SU-DHL-6 (cell line): ENCODE measurements around the gene SUSD4.

Experiments used
- H2AFZ ChIP-seq: fragments of 200-600 bp; sonication (generic); 2 replicates; pipeline ENCODE4 v1.6.1; 2014; ENCODE audit warnings: low read depth, mild to moderate bottlenecking, moderate library complexity, mixed read lengths, antibody characterized with exemption, low read length; ENCODE audit not compliant: severe bottlenecking
- H3F3A ChIP-seq: fragments of 200-600 bp; shearing (Covaris generic); 2 replicates; pipeline ENCODE4 v1.6.0; 2016; ENCODE audit warnings: antibody characterized with exemption, mild to moderate bottlenecking; ENCODE audit not compliant: insufficient read depth
- H3K27ac ChIP-seq: fragments of 200-600 bp; sonication (generic); 2 replicates; pipeline ENCODE4 v1.5.1; 2016; ENCODE audit warnings: low read depth, mild to moderate bottlenecking, low read length, moderate library complexity, mixed read lengths
- H3K27me3 ChIP-seq: fragments of 200-600 bp; sonication (generic), shearing (Covaris generic); 2 replicates; pipeline ENCODE4 v1.6.0; 2014; ENCODE audit warnings: mild to moderate bottlenecking, low read length
- H3K36me3 ChIP-seq: fragments of 200-600 bp; sonication (generic); 2 replicates; pipeline ENCODE4 v1.6.1; 2014; ENCODE audit warnings: mild to moderate bottlenecking, low read length, mixed read lengths
- H3K4me2 ChIP-seq: fragments of 300-600, 200-600 bp; shearing (Covaris generic), sonication (generic); 2 replicates; pipeline ENCODE4 v1.6.0; 2014; ENCODE audit warnings: low read length, low read depth, mild to moderate bottlenecking; ENCODE audit not compliant: poor library complexity, severe bottlenecking
- H3K4me3 ChIP-seq: fragments of 200-600 bp; sonication (generic); 2 replicates; pipeline ENCODE4 v1.5.1; 2014; ENCODE audit warnings: antibody characterized with exemption, low read length, mild to moderate bottlenecking, mixed read lengths; ENCODE audit not compliant: insufficient read depth, poor library complexity, severe bottlenecking
- H3K79me2 ChIP-seq: fragments of 200-600 bp; sonication (generic); 2 replicates; pipeline ENCODE4 v1.6.1; 2014; ENCODE audit warnings: mild to moderate bottlenecking, low read length, moderate library complexity; ENCODE audit not compliant: insufficient read depth
- H3K9ac ChIP-seq: fragments of 200-600 bp; sonication (generic); 2 replicates; pipeline ENCODE4 v1.7.0; 2014; ENCODE audit warnings: mild to moderate bottlenecking, low read length
- H3K9me2 ChIP-seq: fragments of 200-600 bp; sonication (generic); replicated peaks from 2 replicates; pipeline ENCODE4 v1.6.1; 2014; ENCODE audit warnings: low read length; ENCODE audit not compliant: insufficient read depth
- H3K9me3 ChIP-seq: fragments of 200-600 bp; sonication (generic); 2 replicates; pipeline ENCODE4 v1.6.1; 2014; ENCODE audit warnings: low read length, mixed read lengths; ENCODE audit not compliant: insufficient read depth
- H4K20me1 ChIP-seq: fragments of 200-600 bp; sonication (generic); 2 replicates; pipeline ENCODE4 v1.6.1; 2014; ENCODE audit warnings: low read depth, mild to moderate bottlenecking, antibody characterized with exemption, low read length, moderate library complexity, mixed read lengths
- EZH2phosphoT487 ChIP-seq: fragments of 200-600 bp; sonication (generic), shearing (Covaris generic); conservative IDR thresholded peaks from 2 replicates; pipeline ENCODE4 v1.6.1; 2018; ENCODE audit warnings: mild to moderate bottlenecking, antibody characterized with exemption, low read length, moderate library complexity, mixed read lengths
- TF ChIP-seq, protein P1 (sequence below): fragments of 200-600 bp; sonication (generic); IDR thresholded peaks from one replicate; pipeline ENCODE4 v1.5.1; 2017; ENCODE audit warnings: antibody characterized with exemption, mild to moderate bottlenecking, low read length, moderate library complexity; ENCODE audit not compliant: insufficient read depth, poor library complexity, severe bottlenecking

Gene SUSD4

DNA sequence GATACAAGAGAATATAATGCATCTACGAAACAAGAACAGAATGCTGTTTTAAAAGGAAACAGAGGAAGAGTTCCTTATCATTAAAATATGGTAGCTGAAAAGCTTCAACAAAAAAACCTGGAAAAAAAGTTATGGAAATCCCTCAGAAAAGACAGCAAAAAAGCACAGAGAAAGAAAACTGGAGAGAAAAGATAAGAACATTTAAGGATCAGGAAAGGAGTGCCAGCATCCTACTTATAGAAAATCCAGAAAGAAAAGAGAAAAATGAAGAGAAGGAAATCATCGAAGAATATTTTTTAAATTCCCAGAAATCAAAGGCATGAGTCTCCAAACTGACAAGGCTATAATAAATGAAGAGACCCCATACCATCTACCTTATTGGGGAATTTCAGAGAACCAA is 29.8 kb downstream of the SUSD4 start:
- no peak for TF ChIP-seq EZH2phosphoT487
- TF ChIP-seq, protein P1, sequence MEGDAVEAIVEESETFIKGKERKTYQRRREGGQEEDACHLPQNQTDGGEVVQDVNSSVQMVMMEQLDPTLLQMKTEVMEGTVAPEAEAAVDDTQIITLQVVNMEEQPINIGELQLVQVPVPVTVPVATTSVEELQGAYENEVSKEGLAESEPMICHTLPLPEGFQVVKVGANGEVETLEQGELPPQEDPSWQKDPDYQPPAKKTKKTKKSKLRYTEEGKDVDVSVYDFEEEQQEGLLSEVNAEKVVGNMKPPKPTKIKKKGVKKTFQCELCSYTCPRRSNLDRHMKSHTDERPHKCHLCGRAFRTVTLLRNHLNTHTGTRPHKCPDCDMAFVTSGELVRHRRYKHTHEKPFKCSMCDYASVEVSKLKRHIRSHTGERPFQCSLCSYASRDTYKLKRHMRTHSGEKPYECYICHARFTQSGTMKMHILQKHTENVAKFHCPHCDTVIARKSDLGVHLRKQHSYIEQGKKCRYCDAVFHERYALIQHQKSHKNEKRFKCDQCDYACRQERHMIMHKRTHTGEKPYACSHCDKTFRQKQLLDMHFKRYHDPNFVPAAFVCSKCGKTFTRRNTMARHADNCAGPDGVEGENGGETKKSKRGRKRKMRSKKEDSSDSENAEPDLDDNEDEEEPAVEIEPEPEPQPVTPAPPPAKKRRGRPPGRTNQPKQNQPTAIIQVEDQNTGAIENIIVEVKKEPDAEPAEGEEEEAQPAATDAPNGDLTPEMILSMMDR: no peak
- Histone ChIP-seq H3K4me3 (no peak overlapping the region), H3K36me3 (no peaks in the 10 kb centered on the region), H4K20me1 (no peaks in the 10 kb centered on the region), H3K9me3 (no peaks in the 10 kb centered on the region), H3F3A (no peaks in the 10 kb centered on the region), H2AFZ (no peak overlapping the region), H3K9ac (no peak overlapping the region), H3K9me2 (no peaks in the 10 kb centered on the region), H3K27ac (no peak overlapping the region), H3K79me2 (no peaks in the 10 kb centered on the region), H3K27me3 (no peaks in the 10 kb centered on the region), H3K4me2 (no peak overlapping the region)

DNA sequence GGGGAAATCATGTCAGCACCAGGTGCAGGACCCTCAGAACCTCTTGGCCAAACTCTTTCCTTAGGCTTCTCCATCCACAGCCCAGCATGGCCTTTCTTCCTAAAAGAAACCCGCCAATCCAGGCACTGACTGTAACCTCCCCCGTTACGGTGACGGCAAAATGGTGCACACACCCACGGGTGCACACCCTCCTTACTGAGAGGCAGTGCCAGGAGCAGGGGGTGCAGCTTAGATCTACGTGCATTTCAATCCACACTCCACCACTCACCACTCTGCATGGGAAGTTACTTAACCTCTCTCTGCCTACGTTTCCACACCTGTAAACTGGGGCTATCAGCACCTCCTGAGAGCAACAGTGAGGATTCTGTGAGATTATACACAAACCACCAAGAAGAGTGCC is 31.0 kb downstream of the SUSD4 start:
- H3K79me2 ChIP-seq: no peaks in the 10 kb centered on the region
- no peaks in the 10 kb centered on the region for H4K20me1 ChIP-seq
- no peak overlapping the region for H3K27ac ChIP-seq
- H3K9me3 ChIP-seq: no peaks in the 10 kb centered on the region
- H3K9me2 ChIP-seq: no peaks in the 10 kb centered on the region
- no peaks in the 10 kb centered on the region for H3K36me3 ChIP-seq
- no peak overlapping the region for H3K9ac ChIP-seq
- no peaks in the 10 kb centered on the region for H3K27me3 ChIP-seq
- H2AFZ ChIP-seq: no peak overlapping the region
- H3K4me2 ChIP-seq: no peak overlapping the region
- TF ChIP-seq EZH2phosphoT487: no peak
- TF ChIP-seq, protein P1: no peak
- H3F3A ChIP-seq: no peaks in the 10 kb centered on the region
- no peak overlapping the region for H3K4me3 ChIP-seq

- H3K9ac ChIP-seq: no peak overlapping the region
- TF ChIP-seq, protein P1: no peak
- TF ChIP-seq EZH2phosphoT487: no peak
Measured at GRCh38 chr1:223331929-223332328, 32.0 kb downstream of the SUSD4 start.

DNA sequence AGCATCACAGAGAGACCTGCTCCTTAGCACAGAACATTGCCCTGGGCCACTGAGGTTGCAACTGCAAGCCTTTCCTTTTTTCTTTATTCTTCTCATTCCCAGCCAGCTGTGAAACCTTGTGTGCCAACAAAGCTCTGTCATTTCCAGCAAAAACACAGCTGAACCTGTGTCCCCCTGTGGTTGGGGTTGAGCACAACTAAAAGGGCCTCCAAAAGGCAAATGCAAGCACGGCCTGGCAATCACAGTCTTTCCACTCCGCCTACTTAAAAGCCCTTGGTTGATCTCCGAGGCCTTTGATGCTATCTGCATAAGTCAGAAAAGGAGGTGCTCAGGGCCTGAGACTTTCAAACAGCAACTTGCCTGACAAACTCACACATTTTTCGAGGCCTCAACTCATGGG is 32.7 kb downstream of the SUSD4 start:
- no peak overlapping the region for H2AFZ ChIP-seq
- H3K27ac ChIP-seq: no peak overlapping the region
- no peaks in the 10 kb centered on the region for H3K9me2 ChIP-seq
- H3F3A ChIP-seq: no peaks in the 10 kb centered on the region
- no peaks in the 10 kb centered on the region for H3K79me2 ChIP-seq
- H3K9me3 ChIP-seq: no peaks in the 10 kb centered on the region
- H3K4me2 ChIP-seq: no peak overlapping the region
- H3K9ac ChIP-seq: no peak overlapping the region
- H3K36me3 ChIP-seq: no peaks in the 10 kb centered on the region
- TF ChIP-seq, protein P1: no peak
- TF ChIP-seq EZH2phosphoT487: no peak
- H3K4me3 ChIP-seq: no peak overlapping the region
- H3K27me3 ChIP-seq: no peaks in the 10 kb centered on the region
- H4K20me1 ChIP-seq: no peaks in the 10 kb centered on the region

More at GRCh38 chr1:223331929-223332328, 32.0 kb downstream of the SUSD4 start:
- Histone ChIP-seq H3K27me3 (no peaks in the 10 kb centered on the region), H3K4me3 (no peak overlapping the region), H3K27ac (no peak overlapping the region), H3K9me2 (no peaks in the 10 kb centered on the region), H4K20me1 (no peaks in the 10 kb centered on the region), H3K79me2 (no peaks in the 10 kb centered on the region), H2AFZ (no peak overlapping the region), H3F3A (no peaks in the 10 kb centered on the region), H3K36me3 (no peaks in the 10 kb centered on the region), H3K9me3 (no peaks in the 10 kb centered on the region), H3K4me2 (no peak overlapping the region)
